ENCODE measurements around the gene YARS2. TPM values are rescaled to one million over a fixed set of nuclear protein-coding genes. Genes with fewer than 3 reads are reported as not detected.

YARS2 gene
- total RNA-seq, 1 donor from 2014 or later: 23.6 TPM

DNA sequence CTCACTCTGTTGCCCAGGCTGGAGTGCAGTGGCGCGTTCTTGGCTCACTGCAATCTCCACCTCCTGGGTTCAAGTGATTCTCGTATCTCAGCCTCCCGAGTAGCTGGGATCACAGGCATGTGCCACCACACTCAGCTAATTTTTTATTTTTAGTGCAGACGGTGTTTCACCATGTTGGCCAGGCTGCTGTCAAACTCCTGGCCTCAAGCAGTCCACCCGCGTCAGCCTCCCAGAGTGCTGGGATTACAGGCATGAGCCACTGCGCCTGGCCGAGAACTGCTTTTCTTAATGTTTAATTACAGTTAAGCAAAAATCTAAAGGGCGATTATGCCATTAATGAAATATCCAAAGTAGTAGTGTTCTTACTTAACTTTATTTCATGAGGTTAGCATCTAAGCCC, 13.6 kb downstream of the YARS2 start:
- TF ChIP-seq POLR2AphosphoS5 (IDR thresholded peaks at IDR 0.05; ENCODE audit: insufficient read depth in 1 of 2, low read depth in 1 of 2): no peak
- TF ChIP-seq POLR2A (IDR thresholded peaks at IDR 0.05): no peak
- no peak for TF ChIP-seq CTCF (IDR thresholded peaks at IDR 0.05)
- H3K36me3 ChIP-seq: peaks cover 4 to 60% of the 10 kb centered on the region in 2 donors
- no peaks in the 10 kb centered on the region for H3K9me3 ChIP-seq
- H3K27me3 ChIP-seq: no peaks in the 10 kb centered on the region
- H3K4me1 ChIP-seq: no peaks in the 10 kb centered on the region
- no peak overlapping the region for H3K4me3 ChIP-seq
- intact Hi-C loops (cut with DNase I): no loop called here
- H3K27ac ChIP-seq: no peak overlapping the region
- DNase-seq (ENCODE audit: extremely low spot score in 2 of 2): no peak

DNA sequence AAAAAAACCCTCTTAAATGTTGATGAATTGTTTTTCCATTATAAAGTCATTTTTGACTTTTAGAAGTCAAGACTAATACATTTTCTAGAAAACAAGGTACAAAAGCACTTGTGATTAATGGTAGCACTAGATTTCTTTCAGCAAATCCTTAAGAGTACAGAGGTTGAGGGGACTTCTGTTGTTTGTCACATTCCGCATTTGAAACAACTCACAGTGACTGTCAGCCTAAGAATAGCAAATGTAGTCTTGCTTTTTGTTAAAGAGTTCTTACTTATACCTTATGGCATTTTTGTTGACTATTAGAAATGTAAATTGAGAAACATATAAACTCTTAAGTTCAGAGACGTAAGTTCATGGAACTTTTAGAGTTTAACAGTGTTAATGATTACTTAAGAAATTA, 16.4 kb downstream of the YARS2 start:
- Histone ChIP-seq H3K9me3 (no peaks in the 10 kb centered on the region), H3K4me3 (no peak overlapping the region), H3K27ac (no peak overlapping the region), H3K36me3 (peaks cover 4 to 45% of the 10 kb centered on the region in 2 donors), H3K4me1 (no peaks in the 10 kb centered on the region), H3K27me3 (no peaks in the 10 kb centered on the region)
- intact Hi-C loops (cut with DNase I): no loop called here
- TF ChIP-seq POLR2AphosphoS5 (IDR thresholded peaks at IDR 0.05; ENCODE audit: insufficient read depth in 1 of 2, low read depth in 1 of 2) (no peak), POLR2A (IDR thresholded peaks at IDR 0.05) (no peak)
- no peak for DNase-seq (ENCODE audit: extremely low spot score in 2 of 2)

DNA sequence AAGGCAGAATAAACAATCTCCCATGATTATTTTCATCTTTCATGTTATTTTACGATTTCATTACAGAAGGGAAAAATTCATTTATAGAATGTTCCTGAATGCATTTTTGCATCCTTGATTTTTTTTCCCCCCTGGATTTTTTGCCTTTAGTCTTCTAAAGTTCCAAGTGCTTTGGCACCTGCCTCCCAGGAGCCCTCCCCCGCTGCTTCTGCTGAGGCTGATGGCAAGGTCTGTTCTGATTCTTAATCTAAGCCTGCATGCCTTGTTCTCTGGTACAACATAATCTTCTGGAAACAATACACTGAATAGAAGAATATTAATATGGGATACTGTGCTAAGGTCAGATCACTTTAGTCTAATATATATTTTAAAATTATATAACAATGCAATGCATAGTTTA, 18.0 kb downstream of the YARS2 start:
- Histone ChIP-seq H3K4me1 (no peaks in the 10 kb centered on the region), H3K36me3 (peaks cover 4 to 43% of the 10 kb centered on the region in 2 donors)
- TF ChIP-seq CTCF (IDR thresholded peaks at IDR 0.05) (no peak), POLR2A (IDR thresholded peaks at IDR 0.05) (no peak), POLR2AphosphoS5 (IDR thresholded peaks at IDR 0.05; ENCODE audit: insufficient read depth in 1 of 2, low read depth in 1 of 2) (no peak)

DNA sequence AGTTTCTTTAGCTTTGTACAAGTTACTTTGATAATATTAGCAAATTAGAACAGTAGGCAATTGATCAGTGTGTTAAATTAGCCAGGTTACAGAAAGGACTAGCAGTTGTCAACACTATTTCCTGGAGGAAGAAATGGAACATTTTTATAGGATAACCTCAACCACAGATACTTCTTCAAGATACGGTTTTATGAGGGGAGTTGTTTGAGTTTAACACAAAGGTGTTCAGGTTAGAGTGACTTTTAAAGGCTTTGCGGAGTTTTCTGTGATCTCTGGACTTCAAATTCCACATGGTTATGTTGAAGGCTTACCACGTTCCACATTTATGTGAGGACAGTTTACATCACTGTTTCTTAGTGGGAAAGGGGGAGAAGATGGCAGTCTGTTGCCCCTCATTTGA, 19.3 kb downstream of the YARS2 start:
- no peaks in the 10 kb centered on the region for H3K4me1 ChIP-seq
- H3K27me3 ChIP-seq: no peaks in the 10 kb centered on the region
- no peak overlapping the region for H3K4me3 ChIP-seq
- no peak overlapping the region for H3K27ac ChIP-seq
- no peaks in the 10 kb centered on the region for H3K9me3 ChIP-seq
- peaks cover 0 to 38% of the 10 kb centered on the region in 2 donors for H3K36me3 ChIP-seq
- TF ChIP-seq POLR2A (IDR thresholded peaks at IDR 0.05) (no peak), POLR2AphosphoS5 (IDR thresholded peaks at IDR 0.05; ENCODE audit: insufficient read depth in 1 of 2, low read depth in 1 of 2) (no peak), CTCF (IDR thresholded peaks at IDR 0.05) (no peak)
- no peak for DNase-seq (ENCODE audit: extremely low spot score in 2 of 2)
- intact Hi-C loops (cut with DNase I): no loop called here

More for the DNA sequence above, 18.0 kb downstream of the YARS2 start:
- H3K4me3 ChIP-seq: no peak overlapping the region
- intact Hi-C loops (cut with DNase I): no loop called here
- H3K9me3 ChIP-seq: no peaks in the 10 kb centered on the region
- DNase-seq (ENCODE audit: extremely low spot score in 2 of 2): no peak
- no peaks in the 10 kb centered on the region for H3K27me3 ChIP-seq
- no peak overlapping the region for H3K27ac ChIP-seq

- Histone ChIP-seq H3K4me1 (no peaks in the 10 kb centered on the region), H3K4me3 (no peak overlapping the region), H3K9me3 (no peaks in the 10 kb centered on the region), H3K27me3 (no peaks in the 10 kb centered on the region), H3K27ac (no peak overlapping the region), H3K36me3 (peaks cover 0 to 47% of the 10 kb centered on the region in 2 donors)
- intact Hi-C loops (cut with DNase I): no loop called here
- DNase-seq (ENCODE audit: extremely low spot score in 2 of 2): no peak
- TF ChIP-seq CTCF (IDR thresholded peaks at IDR 0.05): no peak
- no peak for TF ChIP-seq POLR2A (IDR thresholded peaks at IDR 0.05)
- no peak for TF ChIP-seq POLR2AphosphoS5 (IDR thresholded peaks at IDR 0.05; ENCODE audit: insufficient read depth in 1 of 2, low read depth in 1 of 2)
These were observed 20.7 kb downstream of the YARS2 start for GRCh38 chr12:32734952-32735351.
